Right cardiac atrium (tissue), 5 donors: ENCODE measurements around the gene PKHD1. TPM values are rescaled to one million over a fixed set of nuclear protein-coding genes. Genes with fewer than 3 reads are reported as not detected.

Source experiments
- ATAC-seq, 2 donors: fragments of 200-7000 bp; cut with Tn5 transposase; one replicate each; pipeline versions ENCODE4 v1.8.0 to v1.9.1; 2020; ENCODE audit warnings: moderate library complexity in 2 of 2, mild to moderate bottlenecking in 1 of 2
- DNase-seq, 3 donors: peaks; one replicate each; pipeline ENCODE4 v3.0.0-alpha.2; 2020
- H3K27ac ChIP-seq: one replicate; pipeline ENCODE4 v1.5.1; 2013; ENCODE audit warnings: mild to moderate bottlenecking, low read length, control low read depth, moderate library complexity
- H3K27me3 ChIP-seq: one replicate; pipeline ENCODE4 v1.6.1; 2013; ENCODE audit not compliant: control insufficient read depth, insufficient read depth
- H3K4me1 ChIP-seq: one replicate; pipeline ENCODE4 v1.6.1; 2013; ENCODE audit warnings: low read length; ENCODE audit not compliant: control insufficient read depth, insufficient read depth
- H3K4me3 ChIP-seq: one replicate; pipeline ENCODE4 v1.5.1; 2013; ENCODE audit warnings: low read length, control low read depth
- H3K9me3 ChIP-seq: one replicate; pipeline ENCODE4 v1.6.1; 2013; ENCODE audit warnings: low read length; ENCODE audit not compliant: control insufficient read depth
- WGBS: extraction: QIAGEN DNeasy Blood & Tissue Kit; methylation state at CpG from one replicate; pipeline ENCODE4 v1.1.7; 2013; 5-methylcytosine and 5-hydroxymethylcytosine counted together
- intact Hi-C, 4 donors: fragments of 100-400 bp; cut with DNase I; formaldehyde crosslinking; loops; one replicate each; pipeline versions ENCODE4 v1.11.0 to v1.14.0; 2022 to 2023
- polyA plus RNA-seq: library from polyadenylated mRNA; stranded (reverse); fragments of 200-250 nt; gene quantifications from one replicate; pipeline ENCODE4 v1.2.3, GENCODE V29; 2013
- total RNA-seq, 4 donors: library from RNA; stranded (reverse); fragmentation: NEBNext Ultra II Directional; extraction: Animal tissue kit (Norgen Biotek cat#: 25700); gene quantifications; one replicate each; pipeline ENCODE4 v1.2.1, GENCODE V29; 2021
- donor health status: healthy with polysubstance abuse.
- donor health status: DM: no; HTN: yes; CAD: no.
- donor health status: DM: no; HTN: no; CAD: no.
- donor health status: DM: no; HTN: yes; CAD: no; lungs with severe emphysema.
- donor health status: DM: yes; HTN: yes; CAD: no.

The PKHD1 gene
- total and polyA plus RNA-seq, 5 donors, result under 0.01 to 0.03 TPM; not detected in 3

DNA sequence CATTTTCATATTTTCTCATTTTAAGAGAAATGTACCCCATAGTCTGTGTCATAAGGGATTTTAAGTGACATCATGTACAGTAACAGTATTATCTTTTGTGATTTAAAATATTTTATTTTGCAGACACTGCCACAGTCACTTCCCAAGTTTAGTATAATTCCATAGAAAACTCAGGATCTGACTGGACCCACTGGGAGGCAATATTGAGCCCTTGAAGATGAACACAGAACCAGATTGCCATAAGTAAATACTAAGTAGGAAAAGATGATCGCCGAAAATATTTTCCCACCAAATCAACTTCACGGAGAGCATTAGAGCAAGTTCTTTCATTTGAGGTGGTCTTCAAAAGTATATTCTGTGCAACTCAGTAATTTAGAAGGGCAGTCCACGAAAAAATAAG lies 17.6 kb upstream of the PKHD1 start:
- ATAC-seq, result no peak
- 75% methylated on average over 4 of the region's 4 CpGs for WGBS
- Histone ChIP-seq H3K4me3 (no peak overlapping the region), H3K4me1 (no peaks in the 10 kb centered on the region), H3K27ac (no peak overlapping the region), H3K27me3 (no peaks in the 10 kb centered on the region), H3K9me3 (no peaks in the 10 kb centered on the region)
- DNase-seq, result no peak
- intact Hi-C loops, result loop anchor here in 1 of 4 donors (10.0 kb wide), 1 partner anchor 160 kb away; no protein-coding TSS in a partner anchor

DNA sequence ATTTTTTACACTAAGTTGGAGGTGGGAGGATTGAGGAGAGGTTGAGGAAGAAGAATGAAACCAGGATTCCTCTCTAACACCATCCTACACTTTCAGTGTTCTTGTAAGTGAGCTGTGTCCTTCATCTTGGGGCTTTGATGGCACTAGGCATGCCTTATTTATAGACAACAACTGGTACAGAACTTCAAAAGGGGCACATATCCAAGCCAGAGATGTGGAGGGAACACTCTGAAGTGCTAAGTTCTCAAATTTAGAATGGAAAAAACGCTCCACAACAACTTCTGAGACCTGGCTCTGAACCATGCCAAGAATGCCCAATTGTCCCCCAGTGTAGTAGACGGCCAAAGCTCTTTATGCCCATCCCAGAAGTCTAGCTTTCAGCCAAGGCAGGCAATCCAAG lies 16.2 kb upstream of the PKHD1 start:
- ATAC-seq, result no peak
- no peak overlapping the region for H3K27ac ChIP-seq
- no peaks in the 10 kb centered on the region for H3K27me3 ChIP-seq
- no peak overlapping the region for H3K4me3 ChIP-seq
- no peak for DNase-seq
- intact Hi-C loops, result loop anchor here in 1 of 4 donors (10.0 kb wide), 1 partner anchor 161 kb away; no protein-coding TSS in a partner anchor
- H3K9me3 ChIP-seq, result no peaks in the 10 kb centered on the region
- no peaks in the 10 kb centered on the region for H3K4me1 ChIP-seq
- 57% methylated on average over 2 of the region's 2 CpGs for WGBS

DNA sequence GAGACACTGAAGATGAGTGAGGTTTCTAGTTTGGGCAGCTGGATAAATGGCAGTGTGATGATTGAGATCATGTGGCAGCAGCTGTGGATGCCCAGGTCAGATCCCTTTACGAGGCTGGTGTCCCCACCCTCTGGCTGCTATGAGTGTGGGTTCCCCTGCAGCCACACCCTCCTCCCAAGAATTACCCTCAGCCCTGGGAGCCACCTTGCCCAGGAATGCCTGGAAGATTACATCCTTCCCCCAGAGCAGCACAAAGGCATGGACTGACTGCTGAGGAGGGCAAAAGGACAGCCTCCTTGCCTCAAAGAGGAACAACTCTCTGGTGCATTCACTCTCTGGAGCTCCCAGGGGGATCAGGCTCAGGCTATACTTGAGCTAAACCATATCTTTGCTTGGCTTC lies 15.0 kb upstream of the PKHD1 start:
- Histone ChIP-seq H3K27me3 (no peaks in the 10 kb centered on the region), H3K9me3 (no peaks in the 10 kb centered on the region), H3K4me1 (no peaks in the 10 kb centered on the region), H3K4me3 (no peak overlapping the region), H3K27ac (no peak overlapping the region)
- ATAC-seq, result no peak
- 64% methylated on average over 1 of the region's 1 CpG for WGBS
- DNase-seq, result no peak
- intact Hi-C loops, result loop anchor here in 1 of 4 donors (10.0 kb wide), 1 partner anchor 162 kb away; no protein-coding TSS in a partner anchor

DNA sequence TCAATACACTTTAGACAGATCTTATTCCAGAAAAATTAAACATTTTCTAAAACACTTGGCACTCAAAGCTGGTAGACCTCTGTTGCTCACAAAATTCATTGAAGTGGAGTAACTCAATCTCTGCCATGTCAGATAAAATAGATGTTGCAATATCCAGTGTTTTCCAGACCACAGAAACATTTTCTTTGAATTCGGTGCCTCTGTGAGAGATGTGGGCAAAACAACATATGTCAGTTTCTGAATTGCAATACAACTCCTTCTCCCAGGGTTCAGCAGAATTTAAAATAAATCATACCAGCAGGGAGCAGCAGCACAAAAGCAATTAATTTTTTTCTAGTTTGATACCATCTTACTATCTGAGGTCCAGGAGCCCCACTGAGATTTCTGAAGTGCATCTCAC lies 11.3 kb upstream of the PKHD1 start:
- DNase-seq (no peak), ATAC-seq (no peak)
- Histone ChIP-seq H3K27me3 (no peaks in the 10 kb centered on the region), H3K4me1 (no peaks in the 10 kb centered on the region), H3K4me3 (no peak overlapping the region), H3K9me3 (no peaks in the 10 kb centered on the region), H3K27ac (no peak overlapping the region)
- 55% methylated on average over 1 of the region's 1 CpG for WGBS
- intact Hi-C loops, result no loop called here

DNA sequence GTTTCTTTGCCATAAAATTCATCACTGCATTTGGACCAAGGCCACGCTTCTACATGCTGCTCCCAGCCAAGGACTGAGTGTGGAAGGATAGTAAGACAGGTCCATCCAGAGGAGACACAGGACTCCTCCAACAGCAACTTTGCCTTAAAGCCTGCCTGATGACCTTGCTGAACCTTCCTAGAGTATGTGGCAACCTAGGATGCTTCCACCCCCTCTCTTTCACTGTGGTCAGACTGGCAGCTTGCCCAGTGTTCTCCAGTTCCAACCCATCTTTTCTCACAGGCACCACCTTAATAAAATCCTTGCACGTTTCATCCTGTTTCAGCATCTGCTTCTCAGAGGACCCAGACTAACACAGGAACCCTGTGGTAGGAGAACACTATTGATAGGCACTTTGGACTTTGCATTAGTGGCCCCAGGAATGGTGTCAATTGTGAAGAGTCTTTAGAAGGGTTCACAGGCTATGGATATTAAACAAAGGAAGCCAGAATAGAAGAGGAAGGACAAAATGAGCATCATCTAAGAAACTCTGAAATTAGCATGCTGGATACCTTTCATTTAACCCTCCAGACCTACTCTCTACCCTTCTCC lies 2.4 kb upstream of the PKHD1 start:
- DNase-seq, result no peak
- no peak overlapping the region for H3K27ac ChIP-seq
- H3K9me3 ChIP-seq, result no peaks in the 10 kb centered on the region
- H3K4me1 ChIP-seq, result no peaks in the 10 kb centered on the region
- intact Hi-C loops, result no loop called here
- WGBS, result 66% methylated on average over 2 of the region's 2 CpGs
- no peaks in the 10 kb centered on the region for H3K27me3 ChIP-seq
- H3K4me3 ChIP-seq, result no peak overlapping the region
- ATAC-seq, result no peak

DNA sequence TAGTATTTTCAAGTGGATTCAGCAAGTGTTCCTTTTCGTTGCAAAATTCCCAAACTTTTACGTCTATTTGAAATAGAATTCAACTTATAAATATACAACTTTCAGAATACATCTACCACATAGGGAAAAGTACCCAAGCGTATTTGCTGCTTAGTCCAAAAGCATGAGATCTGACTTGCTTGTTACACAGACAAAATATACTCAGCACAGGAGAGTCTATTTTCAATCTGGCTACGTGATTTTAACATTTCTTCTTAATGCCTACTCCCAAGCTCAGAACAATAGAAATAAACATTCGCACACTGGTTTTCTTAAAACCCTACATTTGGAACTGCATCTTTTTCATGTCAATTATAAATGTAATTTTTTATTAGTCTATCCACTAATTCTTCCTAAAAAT lies 672 bp downstream of the PKHD1 start:
- Histone ChIP-seq H3K4me1 (no peaks in the 10 kb centered on the region), H3K4me3 (no peak overlapping the region), H3K27me3 (no peaks in the 10 kb centered on the region), H3K9me3 (no peaks in the 10 kb centered on the region), H3K27ac (no peak overlapping the region)
- WGBS, result 84% methylated on average over 5 of the region's 5 CpGs
- intact Hi-C loops, result no loop called here
- DNase-seq (no peak), ATAC-seq (no peak)

DNA sequence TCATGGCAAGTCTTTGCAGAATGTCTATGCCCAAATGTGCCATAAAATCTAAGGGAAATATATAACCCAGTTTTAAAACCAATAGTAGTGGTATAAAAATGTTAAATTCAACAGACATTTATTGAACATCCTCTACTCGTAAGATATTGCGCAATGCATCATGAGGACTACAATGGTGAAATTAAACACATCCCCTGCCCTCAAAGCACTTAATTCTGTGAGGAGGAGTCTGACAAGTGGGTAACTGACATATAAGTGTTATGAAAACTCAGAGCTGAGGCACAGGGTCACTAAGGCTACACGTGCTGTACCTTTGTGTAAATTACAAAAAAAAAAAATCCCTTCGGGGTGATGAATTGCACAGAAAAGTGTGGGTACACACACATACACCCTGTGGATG lies 6.2 kb downstream of the PKHD1 start:
- H3K4me1 ChIP-seq, result no peaks in the 10 kb centered on the region
- ATAC-seq (no peak), DNase-seq (no peak)
- no peak overlapping the region for H3K27ac ChIP-seq
- intact Hi-C loops, result no loop called here
- H3K27me3 ChIP-seq, result no peaks in the 10 kb centered on the region
- no peak overlapping the region for H3K4me3 ChIP-seq
- H3K9me3 ChIP-seq, result no peaks in the 10 kb centered on the region
- WGBS, result 84% methylated on average over 4 of the region's 4 CpGs

DNA sequence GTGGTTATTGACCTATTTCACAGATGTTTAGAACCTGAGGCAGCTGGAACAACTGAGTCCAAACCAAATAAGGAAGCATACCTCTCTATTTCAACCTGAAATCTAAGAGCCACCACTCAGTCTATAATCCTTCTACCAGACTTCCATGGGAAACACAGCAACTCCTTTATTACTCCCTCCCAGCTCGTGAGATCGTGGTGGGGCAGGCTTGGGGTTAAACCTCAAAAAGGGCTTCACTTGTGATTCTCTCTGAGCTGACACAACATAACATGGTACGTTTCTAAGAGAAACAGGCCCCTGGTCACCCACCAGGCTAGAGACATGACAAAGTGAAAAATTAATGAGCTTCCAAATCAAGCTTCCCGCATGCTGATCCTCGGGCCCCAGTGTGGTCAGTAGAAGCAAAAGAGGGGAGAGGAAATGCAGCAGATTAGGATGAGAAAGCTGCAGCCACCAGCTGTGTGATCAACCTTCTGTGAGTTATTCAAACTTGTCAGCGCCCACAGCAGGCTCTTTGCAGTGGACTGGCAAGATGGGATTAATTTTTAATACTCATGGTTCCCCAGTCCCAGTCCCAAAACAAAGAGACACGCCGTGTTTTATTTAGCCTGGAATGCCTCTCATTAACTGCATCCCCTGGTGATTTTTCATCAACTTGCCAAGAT lies 9.3 kb downstream of the PKHD1 start:
- no peaks in the 10 kb centered on the region for H3K4me1 ChIP-seq
- ATAC-seq, result no peak
- intact Hi-C loops, result no loop called here
- no peaks in the 10 kb centered on the region for H3K9me3 ChIP-seq
- WGBS, result 42% methylated on average over 8 of the region's 8 CpGs
- H3K27ac ChIP-seq, result no peak overlapping the region
- DNase-seq, result no peak
- no peaks in the 10 kb centered on the region for H3K27me3 ChIP-seq
- no peak overlapping the region for H3K4me3 ChIP-seq

DNA sequence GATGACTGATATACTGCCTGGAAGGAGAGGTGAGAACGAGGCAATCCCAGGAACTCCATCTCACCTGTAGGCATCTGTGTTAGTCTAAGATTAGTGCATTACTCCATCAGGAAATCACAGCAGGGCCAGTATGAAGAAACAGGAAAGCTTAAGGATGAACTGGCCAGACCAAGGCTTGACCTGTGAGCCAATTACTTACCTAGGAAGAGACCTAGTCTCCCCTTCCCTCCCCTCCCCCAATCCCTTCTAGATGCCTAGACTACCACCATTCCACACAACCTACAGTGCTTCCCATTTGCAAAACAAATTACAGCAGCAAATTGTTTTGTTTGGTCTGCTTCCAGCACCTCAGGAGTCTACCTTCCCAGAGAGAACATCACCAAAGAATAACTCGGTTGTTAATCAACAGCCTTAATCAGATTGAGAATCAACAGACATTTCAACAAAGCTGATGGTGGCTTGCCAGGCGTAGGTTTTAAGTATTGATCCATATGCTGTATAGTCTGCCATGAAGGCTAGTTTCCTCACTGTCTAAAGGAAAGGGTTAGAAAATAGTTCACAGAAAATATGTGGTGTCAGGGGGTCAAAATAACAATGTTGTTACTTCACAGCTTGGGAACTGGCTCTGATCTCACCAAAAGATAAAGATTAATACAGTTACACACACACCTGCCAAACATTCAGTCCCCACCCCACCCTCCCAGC lies 10.1 kb downstream of the PKHD1 start:
- ATAC-seq, result no peak

DNA sequence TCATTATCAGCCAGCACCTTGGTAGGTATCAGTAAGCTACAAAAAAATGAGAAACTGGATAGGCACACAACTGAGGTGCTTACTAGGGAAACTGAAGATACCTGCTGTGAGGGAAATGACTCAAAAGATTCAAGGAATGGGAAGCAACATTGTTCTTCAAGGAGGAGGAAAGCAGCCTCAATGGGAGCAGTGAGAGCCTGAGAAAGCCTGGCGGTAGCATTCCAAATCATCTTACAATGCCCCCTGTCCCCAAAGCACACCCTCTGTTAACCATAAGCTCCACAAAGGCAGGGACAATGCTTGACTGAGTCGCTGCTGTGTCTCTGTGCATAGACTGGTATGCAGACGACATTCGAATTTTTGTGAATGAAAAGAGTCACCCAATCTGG lies 10.6 kb downstream of the PKHD1 start:
- no peaks in the 10 kb centered on the region for H3K9me3 ChIP-seq
- H3K27ac ChIP-seq, result no peak overlapping the region
- DNase-seq, result no peak
- WGBS, result 32% methylated on average over 4 of the region's 4 CpGs
- H3K4me3 ChIP-seq, result no peak overlapping the region
- no peak for ATAC-seq
- H3K4me1 ChIP-seq, result no peaks in the 10 kb centered on the region
- intact Hi-C loops, result no loop called here
- no peaks in the 10 kb centered on the region for H3K27me3 ChIP-seq

More for the DNA sequence above, 10.1 kb downstream of the PKHD1 start:
- 37% methylated on average over 3 of the region's 3 CpGs for WGBS
- H3K4me3 ChIP-seq, result no peak overlapping the region
- DNase-seq, result no peak
- no peaks in the 10 kb centered on the region for H3K4me1 ChIP-seq
- intact Hi-C loops, result no loop called here
- no peaks in the 10 kb centered on the region for H3K9me3 ChIP-seq
- no peaks in the 10 kb centered on the region for H3K27me3 ChIP-seq
- no peak overlapping the region for H3K27ac ChIP-seq

DNA sequence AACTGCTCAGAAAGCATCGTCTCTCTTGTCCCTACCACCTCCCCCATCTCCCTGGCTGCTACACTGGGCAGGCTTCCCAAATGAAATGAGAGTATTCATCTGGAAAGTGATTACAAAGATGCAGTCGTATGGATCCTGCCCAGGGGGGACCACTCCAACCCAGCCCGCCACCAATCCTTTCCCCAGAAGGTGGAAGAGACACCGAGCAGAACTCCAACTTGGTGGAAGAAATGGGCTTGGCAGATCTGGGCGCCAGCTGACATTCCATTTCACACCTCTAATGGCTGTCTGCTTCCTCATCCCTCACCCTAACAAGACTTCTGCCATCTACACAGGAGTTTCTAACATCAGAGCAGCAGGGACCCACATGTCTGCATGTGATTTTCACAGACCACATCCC lies 12.7 kb downstream of the PKHD1 start:
- intact Hi-C loops, result no loop called here
- no peak for ATAC-seq
- 63% methylated on average over 5 of the region's 5 CpGs for WGBS

More for the DNA sequence above, 12.7 kb downstream of the PKHD1 start:
- no peak overlapping the region for H3K4me3 ChIP-seq
- DNase-seq, result no peak
- no peak overlapping the region for H3K27ac ChIP-seq
- no peaks in the 10 kb centered on the region for H3K4me1 ChIP-seq
- H3K27me3 ChIP-seq, result no peaks in the 10 kb centered on the region
- no peaks in the 10 kb centered on the region for H3K9me3 ChIP-seq
